DND-41 (cell line): ENCODE results near the gene DPP6.

Source experiments
- ATAC-seq: fragments of 200-7000 bp; cut with Tn5 transposase; 3 replicates; pipeline ENCODE4 v1.9.1; 2021; ENCODE audit warnings: low read depth; ENCODE audit not compliant: insufficient read depth
- DNase-seq: peaks from one replicate; pipeline ENCODE4 v3.0.0-alpha.2; 2020
- H2AFZ ChIP-seq: 2 replicates; pipeline ENCODE4 v1.6.0; 2012; ENCODE audit warnings: low read depth, low read length
- H3K27ac ChIP-seq: 2 replicates; pipeline ENCODE4 v1.5.1; 2012; ENCODE audit warnings: low read length, inconsistent platforms
- H3K27me3 ChIP-seq: fragments of 200-600 bp; sonication (generic); 2 replicates; pipeline ENCODE4 v1.6.0; 2012; ENCODE audit warnings: low read length, mild to moderate bottlenecking, inconsistent platforms; ENCODE audit not compliant: insufficient read depth, poor library complexity
- H3K36me3 ChIP-seq: 2 replicates; pipeline ENCODE4 v1.5.1; 2012; ENCODE audit warnings: low read length, inconsistent platforms; ENCODE audit not compliant: insufficient read depth
- H3K4me1 ChIP-seq: 2 replicates; pipeline ENCODE4 v1.5.1; 2012; ENCODE audit warnings: mild to moderate bottlenecking, low read length; ENCODE audit not compliant: insufficient read depth
- H3K4me2 ChIP-seq: 2 replicates; pipeline ENCODE4 v1.6.0; 2012; ENCODE audit warnings: mild to moderate bottlenecking, moderate library complexity, low read length, inconsistent platforms; ENCODE audit not compliant: insufficient read depth
- H3K4me3 ChIP-seq, 2 experiments: fragments of 200-600 bp in 1 of 2; shearing (Covaris generic) in 1 of 2; 2 replicates each; pipeline ENCODE4 v1.5.1; 2012 to 2016; ENCODE audit warnings: inconsistent platforms in 2 of 2, low read length in 2 of 2, mild to moderate bottlenecking in 2 of 2, low read depth in 1 of 2, moderate library complexity in 1 of 2
- H3K79me2 ChIP-seq: 2 replicates; pipeline ENCODE4 v1.6.0; 2012; ENCODE audit warnings: low read length, inconsistent platforms; ENCODE audit not compliant: insufficient read depth
- H3K9ac ChIP-seq: 2 replicates; pipeline ENCODE4 v1.6.0; 2012; ENCODE audit warnings: low read depth, mild to moderate bottlenecking, inconsistent platforms, low read length, moderate library complexity
- H3K9me3 ChIP-seq: 2 replicates; pipeline ENCODE4 v1.5.1; 2012; ENCODE audit warnings: low read length, moderate library complexity, mild to moderate bottlenecking, inconsistent platforms; ENCODE audit not compliant: insufficient read depth, severe bottlenecking
- H4K20me1 ChIP-seq: 2 replicates; pipeline ENCODE4 v1.6.0; 2012; ENCODE audit warnings: low read length; ENCODE audit not compliant: insufficient read depth
- CTCF ChIP-seq: IDR thresholded peaks from 2 replicates; pipeline ENCODE4 v1.5.1; 2012; ENCODE audit warnings: borderline replicate concordance, low read length, moderate library complexity, mild to moderate bottlenecking; ENCODE audit not compliant: poor library complexity, severe bottlenecking; ENCODE audit errors: extremely low read depth
- EZH2 ChIP-seq: IDR thresholded peaks from 3 replicates; pipeline ENCODE4 v1.6.1; 2012; ENCODE audit warnings: borderline replicate concordance, low read depth, mild to moderate bottlenecking, moderate library complexity, low read length, inconsistent platforms; ENCODE audit not compliant: severe bottlenecking

The DPP6 gene

GRCh38 chr7:154699417-154699816 lies 647.2 kb downstream of the DPP6 start:
- Histone ChIP-seq H3K4me1 (no peaks in the 10 kb centered on the region), H3K4me3 (no peak overlapping the region), H3K36me3 (no peaks in the 10 kb centered on the region), H3K27me3 (no peaks in the 10 kb centered on the region), H3K79me2 (no peaks in the 10 kb centered on the region), H4K20me1 (no peaks in the 10 kb centered on the region), H3K27ac (no peak overlapping the region), H3K9me3 (peaks cover 5% of the 10 kb centered on the region), H3K4me2 (no peak overlapping the region), H2AFZ (no peak overlapping the region), H3K9ac (no peak overlapping the region)
- TF ChIP-seq CTCF (no peak), EZH2 (no peak)
- ATAC-seq (no peak), DNase-seq (no peak)

GRCh38 chr7:154709840-154710520 lies 657.8 kb downstream of the DPP6 start:
- no peaks in the 10 kb centered on the region for H3K27me3 ChIP-seq
- no peaks in the 10 kb centered on the region for H3K79me2 ChIP-seq
- H3K4me1 ChIP-seq: no peaks in the 10 kb centered on the region
- no peak overlapping the region for H3K4me3 ChIP-seq
- peaks cover 14% of the 10 kb centered on the region for H3K9me3 ChIP-seq
- H3K9ac ChIP-seq: no peak overlapping the region
- no peak overlapping the region for H2AFZ ChIP-seq
- H3K27ac ChIP-seq: no peak overlapping the region
- TF ChIP-seq CTCF (no peak), EZH2 (no peak)
- H3K36me3 ChIP-seq: no peaks in the 10 kb centered on the region
- no peak overlapping the region for H3K4me2 ChIP-seq
- no peaks in the 10 kb centered on the region for H4K20me1 ChIP-seq
- no peak for ATAC-seq
- DNase-seq: no peak

- Histone ChIP-seq H2AFZ (no peak overlapping the region), H3K9me3 (no peaks in the 10 kb centered on the region), H3K4me1 (no peaks in the 10 kb centered on the region), H4K20me1 (no peaks in the 10 kb centered on the region), H3K4me3 (no peak overlapping the region), H3K4me2 (no peak overlapping the region), H3K36me3 (no peaks in the 10 kb centered on the region), H3K79me2 (no peaks in the 10 kb centered on the region), H3K27me3 (no peaks in the 10 kb centered on the region), H3K27ac (no peak overlapping the region), H3K9ac (no peak overlapping the region)
- ATAC-seq (no peak), DNase-seq (no peak)
- TF ChIP-seq CTCF: no peak
- no peak for TF ChIP-seq EZH2
Measured at GRCh38 chr7:154720016-154720415, 667.8 kb downstream of the DPP6 start.
